Activated CD8-positive, alpha-beta memory T cell treated with anti-CD3 and anti-CD28 coated beads, Interleukin-2, amount 50 U/mL, for 4 hours (primary cell): ENCODE measurements around the gene GLIS1.
A peak's percentile ranks its signal among the peaks of the same experiment; 100 is the strongest.

Source experiments
- DNase-seq: peaks from one replicate; pipeline ENCODE4 v3.0.0-alpha.2; 2020

The GLIS1 gene

GRCh38 chr1:53629101-53629691 is 109.8 kb downstream of the GLIS1 start:
- peak; percentile 4 for DNase-seq

GRCh38 chr1:53628286-53628955 is 110.5 kb downstream of the GLIS1 start:
- no peak for DNase-seq

DNA sequence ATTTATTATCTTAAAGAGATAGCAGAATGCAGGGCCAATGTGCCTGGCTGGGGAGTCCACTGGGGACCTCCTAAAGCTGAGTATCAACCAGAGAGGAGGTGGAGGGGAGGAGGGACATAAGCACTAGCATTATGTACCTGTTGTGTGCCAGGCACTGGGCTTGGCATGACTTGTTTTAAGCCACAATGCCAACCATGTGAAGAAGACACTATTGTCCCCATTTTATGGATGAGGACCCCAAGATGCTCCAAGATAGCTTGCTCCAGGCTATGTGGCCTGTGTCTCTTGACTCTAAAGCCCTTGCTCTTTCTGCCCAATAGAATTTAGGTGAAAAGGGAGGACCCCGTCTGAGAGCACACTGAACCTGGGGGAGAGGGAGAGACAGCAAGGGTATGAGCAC is 111.3 kb downstream of the GLIS1 start:
- DNase-seq, result no peak

DNA sequence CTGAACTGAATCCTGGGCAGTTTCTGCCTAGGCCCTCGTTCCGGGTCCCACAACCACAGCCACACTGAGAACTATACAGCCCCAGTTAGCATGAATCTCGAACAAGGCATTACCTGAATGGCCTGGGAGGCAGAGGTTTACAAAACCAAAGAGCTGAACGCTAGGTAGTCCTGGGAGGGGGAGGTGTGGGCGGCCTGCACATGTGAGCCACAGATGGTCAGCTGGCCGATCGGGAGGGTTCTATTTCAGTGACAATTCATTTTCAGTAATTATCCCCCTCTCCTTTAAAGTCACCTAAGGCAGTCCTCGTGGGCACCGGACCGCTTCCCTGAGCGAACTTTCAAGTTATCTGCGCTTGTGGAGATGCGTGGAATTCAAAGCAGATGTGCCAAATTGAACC is 111.9 kb downstream of the GLIS1 start:
- DNase-seq, result no peak

DNA sequence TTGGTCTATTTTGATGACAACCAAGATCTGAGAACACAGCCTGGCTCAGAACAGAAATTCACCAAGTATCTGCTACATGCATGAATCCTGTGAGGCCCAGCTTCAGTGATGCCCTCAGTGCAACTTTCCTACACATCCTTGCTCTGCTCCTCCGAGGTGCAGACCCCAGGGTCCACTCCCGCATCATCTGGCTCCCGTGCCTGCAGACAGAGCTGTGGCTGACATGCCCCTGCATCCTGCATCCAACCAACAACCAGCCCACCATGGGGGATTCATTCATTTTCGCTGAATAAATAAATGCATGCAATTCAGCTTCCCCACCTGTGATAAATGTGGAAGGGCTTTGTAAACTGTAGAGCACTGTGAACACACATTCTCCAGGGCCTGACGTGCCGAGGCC is 112.3 kb downstream of the GLIS1 start:
- DNase-seq, result no peak

GRCh38 chr1:53625766-53626520 is 113.0 kb downstream of the GLIS1 start:
- peak; percentile 3 for DNase-seq

DNA sequence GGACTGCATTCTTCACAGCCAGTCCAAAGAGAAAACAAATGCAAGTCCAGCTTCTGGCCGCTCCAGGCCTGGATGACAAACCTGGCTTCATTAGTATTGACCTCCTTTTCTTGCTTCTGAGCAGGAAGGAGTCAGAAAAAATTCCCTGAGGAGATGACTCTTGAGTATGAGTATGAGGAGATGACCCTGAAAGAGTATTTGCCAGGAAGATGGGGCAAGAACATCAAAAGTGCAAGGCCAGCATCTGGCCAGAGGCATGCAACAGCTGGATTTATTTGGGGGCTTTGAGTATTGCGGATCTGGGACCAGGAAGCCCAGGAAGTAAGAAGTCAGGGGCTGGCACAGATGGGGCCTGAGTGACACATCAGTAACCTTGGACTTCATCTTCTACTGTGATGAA is 113.9 kb downstream of the GLIS1 start:
- DNase-seq, result no peak

DNA sequence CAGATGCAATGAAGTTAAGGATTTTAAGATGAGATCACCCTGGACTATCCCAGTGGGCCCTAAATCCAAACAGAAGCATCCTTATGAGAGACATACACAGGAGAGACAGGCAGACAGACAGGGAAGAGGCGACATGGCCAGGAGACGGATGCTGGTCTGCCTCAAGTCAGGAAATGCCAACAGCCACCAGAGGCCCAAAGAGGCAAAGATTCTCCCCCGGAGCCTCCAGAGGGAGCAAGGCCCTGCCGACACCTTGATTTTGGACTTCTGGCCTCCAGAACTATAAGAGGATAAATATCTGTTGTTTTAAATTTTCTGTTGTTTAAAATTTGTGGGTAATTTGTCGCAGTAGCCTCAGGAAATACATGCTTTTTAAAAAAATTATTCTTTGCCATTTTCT is 116.4 kb downstream of the GLIS1 start:
- no peak for DNase-seq

DNA sequence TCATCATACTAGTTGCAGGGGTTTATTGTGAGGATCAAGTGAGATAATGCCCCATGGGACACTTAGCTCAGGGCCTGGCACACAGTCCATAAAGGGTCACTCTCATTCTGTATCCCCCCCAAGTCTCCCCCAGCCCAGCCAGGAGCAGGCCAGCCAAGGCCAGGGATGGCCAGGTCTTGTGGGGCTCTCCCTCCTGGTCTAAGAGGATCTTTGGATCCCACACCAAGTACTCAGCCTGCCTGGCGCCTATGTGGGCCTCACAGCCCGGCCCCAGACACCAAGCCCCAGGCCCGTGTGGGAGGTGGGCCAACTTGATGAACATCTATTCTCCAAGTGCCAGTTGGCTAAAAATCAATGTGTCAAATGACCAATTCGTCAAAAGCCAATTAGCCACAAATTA is 117.8 kb downstream of the GLIS1 start:
- DNase-seq, result peak; percentile 3

DNA sequence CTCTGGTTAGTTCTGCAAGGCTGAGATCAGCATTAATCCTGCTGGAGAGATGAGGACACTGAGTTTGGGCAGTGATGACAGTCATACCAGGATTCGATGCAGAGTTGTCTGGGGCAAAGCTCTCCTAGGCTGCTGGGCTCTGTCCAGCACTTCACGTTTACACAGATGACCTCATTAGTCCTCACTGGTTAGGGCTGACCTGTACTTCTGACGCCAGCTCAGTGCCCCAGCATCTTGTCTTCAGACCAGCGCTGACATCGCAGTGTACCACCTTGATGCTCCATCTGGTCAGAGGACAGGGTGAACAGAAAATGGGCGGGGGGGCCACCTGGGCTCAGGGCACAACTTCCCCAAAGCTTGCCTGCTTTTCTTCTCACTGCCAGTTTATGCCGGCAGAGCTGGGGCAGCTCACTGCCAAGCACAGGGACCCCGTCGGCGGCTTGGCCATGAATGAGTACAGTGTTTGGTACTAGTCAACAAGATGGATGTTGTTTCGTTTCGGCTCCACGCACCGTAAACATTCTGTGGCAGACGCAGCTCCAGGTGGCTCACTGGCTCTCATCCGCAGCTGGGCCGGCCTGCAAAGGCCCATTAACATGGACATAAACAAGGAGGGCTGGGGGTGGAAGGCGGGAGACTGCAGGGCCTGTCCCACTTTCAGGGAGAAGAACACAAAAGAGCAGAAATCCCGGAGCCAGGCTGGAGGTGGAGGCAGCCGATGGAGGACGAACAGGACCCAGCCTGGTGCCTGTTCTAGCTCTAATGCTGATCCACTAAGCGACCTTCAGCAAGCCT is 118.7 kb downstream of the GLIS1 start:
- peak; percentile 5 for DNase-seq

DNA sequence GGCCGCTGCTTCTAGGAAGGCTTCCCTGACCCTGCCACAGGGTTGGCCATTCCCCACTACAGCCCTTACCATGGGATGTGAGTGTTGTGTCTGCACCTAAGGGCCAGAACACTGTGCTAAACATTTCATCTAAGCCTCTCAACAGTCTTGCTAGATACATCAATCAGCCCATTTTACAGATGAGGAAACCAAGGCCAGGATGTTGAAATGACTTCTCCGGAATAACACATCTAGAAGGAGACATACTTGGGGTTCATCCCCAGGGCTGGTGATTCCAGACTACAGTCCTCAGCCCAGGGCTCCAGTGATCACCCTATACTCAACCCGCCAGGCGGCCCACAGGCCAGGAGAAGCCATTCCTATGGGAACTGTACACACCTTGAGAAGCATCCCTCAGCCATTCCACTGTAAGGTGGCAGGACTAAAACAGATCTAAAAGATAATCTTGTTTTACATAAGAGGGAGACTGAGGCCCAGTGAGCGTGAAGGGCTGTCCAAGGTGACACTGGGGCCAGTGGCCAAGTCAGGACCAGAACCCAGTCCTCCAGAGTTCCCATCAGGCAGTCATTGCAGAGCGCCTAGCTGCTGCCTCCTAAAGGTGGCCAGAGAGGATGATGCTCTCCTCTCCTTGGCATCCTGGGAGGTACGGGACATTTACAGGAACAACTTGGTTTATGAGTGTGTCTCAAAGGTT is 119.5 kb downstream of the GLIS1 start:
- DNase-seq, result peak; percentile 4

DNA sequence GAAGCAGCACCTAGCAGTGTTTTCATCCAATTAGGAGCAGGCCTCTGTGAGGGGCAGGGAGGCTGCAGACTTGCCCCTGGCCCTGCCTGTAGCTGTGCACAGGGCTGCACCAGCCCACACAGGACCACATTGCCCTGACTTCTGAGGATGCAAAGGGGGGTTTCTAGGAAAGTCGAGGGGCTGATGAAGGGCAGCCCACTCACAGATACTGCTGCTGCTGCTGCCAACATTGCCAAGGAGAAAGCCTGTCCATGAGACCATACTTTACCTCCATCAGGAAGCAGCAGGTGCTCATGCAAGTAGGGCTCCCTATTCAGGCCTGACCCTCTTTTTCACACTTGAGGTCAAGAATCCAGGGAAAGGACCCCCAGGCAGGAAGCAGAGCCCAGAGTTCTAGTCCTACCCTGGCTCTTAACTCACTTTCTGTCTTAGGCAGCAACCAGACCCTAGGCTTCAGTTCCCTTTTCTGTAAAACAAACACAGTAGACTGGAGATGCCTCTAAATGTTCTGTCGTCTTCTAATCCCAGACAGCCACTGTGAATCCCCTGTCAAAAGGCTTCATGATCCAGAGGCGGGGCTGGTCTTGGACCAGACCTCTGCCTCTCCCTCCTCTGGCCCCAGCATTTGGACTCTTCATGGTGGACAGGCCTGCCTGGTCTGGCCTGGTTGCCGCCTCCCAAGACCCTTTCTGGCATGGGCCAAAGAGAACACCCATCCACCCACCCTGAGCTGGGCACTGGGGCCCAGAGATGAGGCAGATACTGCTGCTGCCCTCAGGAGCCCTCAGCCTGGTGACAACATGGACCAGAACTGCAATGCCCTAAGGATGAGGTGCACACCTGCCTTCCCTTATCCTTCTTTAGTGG is 120.2 kb downstream of the GLIS1 start:
- peak; percentile 7 for DNase-seq

DNA sequence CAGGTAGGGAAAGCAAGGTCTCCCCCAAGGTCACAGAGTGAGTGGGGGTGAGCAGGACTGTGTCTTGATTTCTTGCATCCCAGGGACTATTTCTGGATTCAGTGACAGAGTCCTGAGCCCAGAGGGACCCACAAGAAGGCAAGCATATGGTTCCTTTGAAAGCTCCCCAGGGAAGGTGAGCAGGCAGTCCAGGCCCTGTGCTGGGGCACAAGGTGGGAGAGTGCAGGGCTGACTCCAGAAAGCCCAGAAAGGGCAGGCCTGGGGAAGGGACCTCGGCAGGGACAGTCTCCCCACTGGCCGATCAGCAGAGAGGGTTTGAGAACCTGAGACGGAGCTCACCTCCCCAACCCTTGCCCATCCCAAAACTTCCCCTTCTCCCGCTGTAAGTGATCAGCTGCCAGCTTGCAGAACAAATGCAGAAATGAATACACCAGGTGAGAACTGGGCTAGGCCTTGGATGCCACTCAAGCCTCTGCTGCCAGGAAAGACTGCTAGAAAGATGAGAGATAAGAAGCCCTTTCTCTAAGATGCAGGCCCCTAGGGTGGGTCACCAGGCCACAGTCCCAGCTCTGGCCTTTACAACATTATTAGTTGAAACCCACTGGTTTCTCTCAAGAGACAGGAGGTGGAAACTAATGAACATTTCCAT is 121.0 kb downstream of the GLIS1 start:
- DNase-seq, result no peak

DNA sequence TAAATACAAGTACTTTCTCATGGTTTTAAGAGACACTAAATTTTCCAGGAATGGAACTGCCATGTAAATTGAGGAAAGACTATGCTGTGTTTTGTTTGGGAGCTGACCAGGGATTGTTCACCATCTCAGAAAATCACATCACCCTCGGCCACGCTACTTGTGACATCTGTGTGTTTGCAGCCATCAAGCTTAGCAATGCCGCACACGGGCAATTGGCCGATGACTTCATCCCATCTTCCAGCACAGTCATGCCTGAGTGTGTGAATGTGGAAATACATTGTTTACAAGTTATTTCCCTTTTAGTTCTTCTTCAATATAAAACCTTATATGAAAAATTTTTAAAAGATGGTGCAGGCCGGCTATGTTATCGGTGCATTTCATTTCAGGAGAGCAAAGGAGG is 121.6 kb downstream of the GLIS1 start:
- peak; percentile 7 for DNase-seq

GRCh38 chr1:53616927-53617326 is 122.0 kb downstream of the GLIS1 start:
- peak; percentile 4 for DNase-seq

DNA sequence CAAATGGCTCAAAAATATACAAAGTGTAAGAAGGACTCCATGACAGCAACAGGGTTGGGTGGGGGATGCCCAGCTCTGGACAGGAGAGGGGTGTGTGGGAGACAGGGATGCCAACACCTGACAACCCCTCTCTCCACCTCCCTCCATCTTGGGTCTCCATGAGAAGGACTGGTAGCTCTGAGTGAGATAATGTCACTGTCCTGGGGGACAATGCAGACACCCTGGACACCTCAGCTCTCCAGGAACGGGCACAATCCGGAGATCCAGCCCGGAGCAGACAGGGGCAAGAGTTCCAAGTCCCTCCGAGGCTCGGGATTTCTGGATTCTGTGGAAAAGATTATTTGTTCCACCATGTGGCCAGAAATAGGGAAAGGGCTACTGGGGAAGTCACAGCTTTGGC is 122.5 kb downstream of the GLIS1 start:
- no peak for DNase-seq

DNA sequence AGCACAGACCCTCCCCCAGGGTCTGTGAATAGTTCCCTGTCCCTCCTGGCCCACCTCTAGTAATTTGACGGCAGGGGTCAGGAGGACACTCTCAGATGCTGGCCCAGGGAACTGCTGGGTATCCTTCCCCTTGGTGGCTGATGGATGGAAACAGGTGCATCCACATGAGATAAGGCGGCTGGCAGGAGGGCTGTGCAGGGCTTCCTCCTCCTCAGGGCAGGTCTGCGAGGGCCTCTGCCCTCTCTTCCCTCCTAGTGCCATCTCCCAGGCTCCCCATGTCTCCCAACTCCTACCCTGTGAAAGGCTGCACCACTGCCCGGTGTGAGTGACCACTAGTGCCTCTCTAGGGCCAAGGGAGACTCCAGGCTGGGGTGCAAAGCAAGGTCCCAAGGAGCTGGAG is 123.9 kb downstream of the GLIS1 start:
- peak; percentile 1 for DNase-seq

GRCh38 chr1:53614231-53615021 is 124.5 kb downstream of the GLIS1 start:
- peak; percentile 5 for DNase-seq

GRCh38 chr1:53608676-53609075 is 130.3 kb downstream of the GLIS1 start:
- no peak for DNase-seq

- DNase-seq, result peak; percentile 1
Observed at GRCh38 chr1:53608071-53608470, 130.9 kb downstream of the GLIS1 start.
